H1 (cell line): Measurements from ENCODE around the gene TSEN34.

Source experiments
- POLR2A ChIP-seq, 2 experiments: IDR thresholded peaks; 1 replicate in 1 of 2; 2 replicates in 1 of 2; pipeline ENCODE4 v1.6.1; 2011; ENCODE audit warnings: low read depth in 2 of 2, low read length in 2 of 2, mild to moderate bottlenecking in 2 of 2; ENCODE audit errors: control extremely low read depth in 1 of 2
- YY1 ChIP-seq: IDR thresholded peaks from 2 replicates; pipeline ENCODE4 v1.6.1; 2011; ENCODE audit warnings: low read depth, mild to moderate bottlenecking, low read length
- TF ChIP-seq, protein P1 (sequence below), 3 experiments: IDR thresholded peaks; 1 replicate in 2 of 3; 2 replicates in 1 of 3; pipeline versions ENCODE4 v1.5.1 to v1.6.1; 2011; ENCODE audit warnings: low read length in 3 of 3, mild to moderate bottlenecking in 3 of 3, inconsistent platforms in 2 of 3, low read depth in 1 of 3, moderate library complexity in 1 of 3; ENCODE audit not compliant: insufficient read depth in 1 of 3; ENCODE audit errors: control extremely low read depth in 1 of 3
- TF ChIP-seq, protein P2 (sequence below): IDR thresholded peaks from 2 replicates; pipeline ENCODE4 v1.6.1; 2011; ENCODE audit warnings: low read length, improper control_type of control experiment

DNA sequence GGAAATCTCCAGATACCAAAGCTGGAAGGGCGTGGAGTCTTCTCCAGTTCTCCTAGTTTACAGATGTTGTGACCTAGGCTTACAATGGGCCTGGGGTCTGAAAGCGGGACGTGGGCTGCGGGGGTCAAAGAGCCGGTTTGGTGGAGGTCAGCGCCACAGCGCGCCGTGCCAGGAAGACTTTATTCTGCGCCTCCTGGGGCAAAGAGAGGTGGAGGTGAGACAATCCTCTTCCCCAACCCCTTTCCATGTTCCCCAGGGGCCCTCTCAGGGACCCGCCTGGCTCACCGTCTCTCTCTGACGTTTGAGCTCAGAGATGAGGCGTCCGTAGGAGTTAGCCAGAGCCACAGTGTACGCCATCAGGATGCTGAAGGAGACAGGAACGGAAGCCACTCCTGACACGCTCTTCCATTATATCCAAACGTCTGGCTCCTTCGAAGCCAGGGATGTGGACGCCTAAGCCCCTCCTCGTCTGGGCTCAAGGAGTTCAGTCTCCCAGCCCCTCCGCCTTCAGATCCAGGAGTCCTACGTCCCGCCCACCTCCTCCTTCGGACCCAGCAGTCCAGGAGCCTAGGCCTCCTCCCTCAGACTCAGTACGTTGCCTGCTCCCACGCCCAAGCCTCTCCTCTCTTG is 30.8 kb upstream of the TSEN34 start:
- TF ChIP-seq POLR2A (IDR thresholded peaks at IDR 0.05; ENCODE audit: control extremely low read depth in 1 of 2, low read depth in 2 of 2, low read length in 2 of 2) (no peak), YY1 (no peak)
- TF ChIP-seq, protein P1, sequence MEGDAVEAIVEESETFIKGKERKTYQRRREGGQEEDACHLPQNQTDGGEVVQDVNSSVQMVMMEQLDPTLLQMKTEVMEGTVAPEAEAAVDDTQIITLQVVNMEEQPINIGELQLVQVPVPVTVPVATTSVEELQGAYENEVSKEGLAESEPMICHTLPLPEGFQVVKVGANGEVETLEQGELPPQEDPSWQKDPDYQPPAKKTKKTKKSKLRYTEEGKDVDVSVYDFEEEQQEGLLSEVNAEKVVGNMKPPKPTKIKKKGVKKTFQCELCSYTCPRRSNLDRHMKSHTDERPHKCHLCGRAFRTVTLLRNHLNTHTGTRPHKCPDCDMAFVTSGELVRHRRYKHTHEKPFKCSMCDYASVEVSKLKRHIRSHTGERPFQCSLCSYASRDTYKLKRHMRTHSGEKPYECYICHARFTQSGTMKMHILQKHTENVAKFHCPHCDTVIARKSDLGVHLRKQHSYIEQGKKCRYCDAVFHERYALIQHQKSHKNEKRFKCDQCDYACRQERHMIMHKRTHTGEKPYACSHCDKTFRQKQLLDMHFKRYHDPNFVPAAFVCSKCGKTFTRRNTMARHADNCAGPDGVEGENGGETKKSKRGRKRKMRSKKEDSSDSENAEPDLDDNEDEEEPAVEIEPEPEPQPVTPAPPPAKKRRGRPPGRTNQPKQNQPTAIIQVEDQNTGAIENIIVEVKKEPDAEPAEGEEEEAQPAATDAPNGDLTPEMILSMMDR (IDR thresholded peaks at IDR 0.05; ENCODE audit: control extremely low read depth in 1 of 3, insufficient read depth in 1 of 3, low read depth in 1 of 3, low read length in 3 of 3), result no peak
- TF ChIP-seq, protein P2, sequence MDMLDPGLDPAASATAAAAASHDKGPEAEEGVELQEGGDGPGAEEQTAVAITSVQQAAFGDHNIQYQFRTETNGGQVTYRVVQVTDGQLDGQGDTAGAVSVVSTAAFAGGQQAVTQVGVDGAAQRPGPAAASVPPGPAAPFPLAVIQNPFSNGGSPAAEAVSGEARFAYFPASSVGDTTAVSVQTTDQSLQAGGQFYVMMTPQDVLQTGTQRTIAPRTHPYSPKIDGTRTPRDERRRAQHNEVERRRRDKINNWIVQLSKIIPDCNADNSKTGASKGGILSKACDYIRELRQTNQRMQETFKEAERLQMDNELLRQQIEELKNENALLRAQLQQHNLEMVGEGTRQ, result no peak
